Measurements from ENCODE around the gene RGS5.

RGS5 gene

GRCh38 chr1:163178628-163179027, 24.1 kb downstream of the RGS5 start:
- no peak for DNase-seq

GRCh38 chr1:163176797-163177196, 25.9 kb downstream of the RGS5 start:
- no peak for DNase-seq

- peak; percentile 55 for DNase-seq
These were observed 27.9 kb downstream of the RGS5 start for GRCh38 chr1:163174524-163175437.

GRCh38 chr1:163173121-163173520, 29.6 kb downstream of the RGS5 start:
- DNase-seq: no peak

DNA sequence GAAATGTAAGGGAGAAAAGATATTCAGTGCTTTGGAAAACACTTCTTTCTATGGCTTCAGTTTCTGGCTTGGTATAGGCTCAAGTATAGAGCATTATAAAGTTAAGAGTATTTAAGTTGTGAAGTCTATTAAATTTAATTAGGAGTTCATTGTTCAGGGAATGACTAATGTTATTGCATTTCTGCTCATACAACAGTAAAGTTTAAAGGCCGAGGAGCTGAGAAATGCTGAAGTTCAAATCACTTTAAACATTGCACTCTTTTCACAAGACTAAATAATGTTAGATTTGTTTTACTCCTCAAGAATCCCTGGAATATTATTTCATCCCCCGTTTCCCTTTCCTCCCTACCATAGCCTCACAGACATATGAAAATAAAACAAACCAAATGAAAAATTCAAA, 30.1 kb downstream of the RGS5 start:
- no peak for DNase-seq

DNA sequence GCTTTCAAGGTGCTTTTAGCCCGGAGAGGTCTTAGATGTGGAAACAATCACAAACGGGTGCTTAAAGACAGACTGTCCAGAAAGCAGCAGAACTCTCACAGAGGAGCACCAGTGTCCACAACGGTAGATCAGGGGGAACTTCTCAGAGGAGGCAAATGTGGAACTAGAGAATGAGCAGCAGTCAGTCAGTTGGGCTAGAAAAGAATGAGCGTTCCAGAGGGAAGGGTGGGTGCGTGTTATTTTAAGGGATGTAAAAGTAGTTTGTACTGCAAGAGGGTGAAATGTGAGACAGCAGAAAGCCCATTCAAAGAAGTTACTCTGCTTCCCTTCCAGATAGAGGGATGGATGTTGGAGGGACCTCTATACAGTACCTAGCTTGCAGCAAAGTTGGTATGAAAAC, 30.9 kb downstream of the RGS5 start:
- DNase-seq: no peak

GRCh38 chr1:163170975-163171676, 31.6 kb downstream of the RGS5 start:
- DNase-seq: no peak

GRCh38 chr1:163170331-163170730, 32.4 kb downstream of the RGS5 start:
- no peak for DNase-seq

GRCh38 chr1:163169553-163169952, 33.2 kb downstream of the RGS5 start:
- no peak for DNase-seq

GRCh38 chr1:163168053-163168452, 34.7 kb downstream of the RGS5 start:
- DNase-seq: no peak

DNA sequence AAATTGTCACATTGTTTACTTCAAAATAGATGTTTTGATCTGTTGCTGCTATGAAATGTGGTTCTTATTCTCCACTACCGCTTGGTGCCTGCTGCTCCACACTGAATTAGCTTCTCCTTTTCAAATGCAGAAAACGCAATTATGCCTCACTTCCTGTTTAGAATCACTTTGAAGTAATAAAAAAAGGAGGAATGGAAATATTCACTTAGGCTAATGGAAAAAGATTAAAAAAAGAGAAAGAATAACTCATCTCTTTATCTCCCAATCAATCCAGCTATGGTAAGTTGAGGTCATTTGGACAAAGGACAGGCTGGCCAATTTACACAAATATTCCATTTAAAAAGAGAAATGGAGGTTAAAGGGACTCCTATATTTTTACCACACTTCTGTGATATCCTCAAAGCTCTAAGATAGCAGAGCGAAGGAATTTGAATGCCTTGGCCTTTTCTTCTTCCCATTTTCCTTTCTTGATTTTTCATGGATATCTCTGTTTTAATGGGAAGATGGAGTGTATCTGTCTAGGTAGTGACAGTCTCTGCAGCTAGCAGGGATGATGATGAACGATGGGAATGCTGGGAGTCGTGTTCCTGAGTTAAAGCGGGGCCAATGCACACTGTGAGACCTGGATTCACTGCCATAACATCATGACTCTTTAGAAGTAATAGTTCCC, 35.7 kb downstream of the RGS5 start:
- DNase-seq: no peak

DNA sequence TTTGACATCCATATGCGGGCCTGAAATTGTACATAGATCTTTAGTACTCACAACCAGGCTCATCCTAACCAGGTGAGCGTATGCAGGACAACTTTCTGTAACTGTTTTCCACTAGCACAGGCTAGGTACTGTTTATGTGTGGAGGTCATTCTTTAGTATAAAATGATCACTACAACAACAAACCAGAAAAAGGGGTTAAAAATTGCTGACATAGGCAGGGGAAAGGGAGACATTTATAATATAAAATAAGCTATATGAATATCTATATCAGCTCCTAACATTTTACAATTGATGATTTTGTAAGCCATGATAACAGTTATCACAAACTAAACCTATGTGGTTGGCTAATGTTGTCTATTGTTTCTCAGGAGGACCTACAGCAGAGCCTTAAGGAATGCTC, 37.6 kb downstream of the RGS5 start:
- DNase-seq: no peak

- no peak for DNase-seq
These were observed 38.7 kb downstream of the RGS5 start for GRCh38 chr1:163163881-163164582.

DNA sequence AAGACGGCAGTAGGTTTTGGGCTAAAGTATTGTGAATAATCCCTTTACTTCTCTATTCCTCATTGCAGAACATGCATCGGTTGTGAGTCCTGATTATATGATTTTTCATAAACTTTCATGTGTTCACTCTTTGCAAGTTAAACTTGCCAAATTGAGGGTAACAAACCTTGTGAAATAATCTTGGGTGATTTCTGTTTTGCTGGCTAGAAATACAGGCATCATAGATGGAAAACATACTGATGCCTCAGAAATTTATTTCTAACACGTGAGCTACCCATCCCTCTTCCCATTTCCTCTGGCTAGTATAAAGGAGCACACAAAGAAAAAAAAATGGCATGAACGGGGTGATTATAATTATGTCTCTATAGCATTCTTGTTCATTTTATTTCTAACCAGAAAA, 39.6 kb downstream of the RGS5 start:
- DNase-seq: peak; percentile 27

DNA sequence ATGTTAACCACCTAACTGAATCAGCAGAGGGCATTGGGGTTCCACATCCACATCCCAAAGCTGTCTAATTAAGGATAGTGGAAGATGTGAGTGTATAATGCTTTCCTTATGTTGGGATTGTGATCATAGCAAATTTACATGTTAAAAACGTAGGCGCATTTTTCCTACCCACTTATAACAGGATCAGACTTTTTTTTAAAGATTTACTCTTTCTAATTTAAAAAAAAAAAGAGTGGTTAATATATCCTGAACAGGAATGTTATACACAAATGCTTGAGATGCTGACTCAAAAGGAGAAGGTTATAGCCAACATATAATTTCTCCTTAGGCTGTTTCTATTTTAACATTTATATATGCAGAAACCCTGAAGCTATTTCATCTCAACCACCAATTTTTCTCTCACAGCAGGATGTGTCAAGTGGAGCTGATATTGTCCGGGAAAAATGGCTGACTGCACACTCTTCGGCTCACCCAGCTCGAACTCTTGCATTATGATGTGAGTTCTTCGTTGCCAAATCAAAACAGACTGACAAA, 40.3 kb downstream of the RGS5 start:
- DNase-seq: peak; percentile 38

GRCh38 chr1:163161841-163162240, 40.9 kb downstream of the RGS5 start:
- no peak for DNase-seq

- no peak for DNase-seq
These were observed 41.4 kb downstream of the RGS5 start for GRCh38 chr1:163161337-163161736.

- no peak for DNase-seq
These were observed 47.1 kb downstream of the RGS5 start for GRCh38 chr1:163155606-163156005.

- DNase-seq: no peak
These were observed 53.8 kb downstream of the RGS5 start for GRCh38 chr1:163148911-163149310.

DNA sequence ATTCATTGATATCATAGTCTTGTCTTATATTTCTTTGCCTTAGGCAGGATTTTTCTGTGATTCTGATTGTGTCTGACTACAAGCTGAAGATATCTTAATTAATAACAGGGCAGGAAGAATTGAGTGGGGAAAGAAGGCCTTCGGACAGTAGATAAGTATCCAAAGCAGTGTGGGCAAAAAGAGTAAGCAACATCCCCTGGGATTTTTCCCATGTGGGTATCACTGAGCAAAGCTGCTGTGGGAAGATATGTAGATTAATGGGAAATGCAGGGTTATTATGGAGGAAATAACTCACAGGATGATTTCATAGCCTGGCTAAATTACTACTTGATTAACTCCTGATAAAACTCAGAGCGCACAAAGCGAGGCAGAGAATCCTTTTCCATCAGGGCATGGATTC, 55.7 kb downstream of the RGS5 start:
- no peak for DNase-seq

- no peak for DNase-seq
These were observed 57.3 kb downstream of the RGS5 start for GRCh38 chr1:163145435-163145834.

GRCh38 chr1:163144418-163144817, 58.3 kb downstream of the RGS5 start:
- no peak for DNase-seq

- no peak for DNase-seq
These were observed 60.6 kb downstream of the RGS5 start for GRCh38 chr1:163142152-163142551.

Data from NCI-H2227 treated with DMSO at 0.1 percent for 48 hours (cell line).